HUES6 (cell line): ENCODE data around the gene UBR7.
A peak's percentile ranks its signal among the peaks of the same experiment; 100 is the strongest.
"Not testable (repeated sequence)": the region's sequence is repeated elsewhere in the genome, so short reads cannot be mapped to it uniquely, and the experiment has no call there.

ENCODE experiments used
- H3K27ac ChIP-seq: 2 replicates; pipeline ENCODE4 v1.7.0; 2013; ENCODE audit warnings: low read depth, mild to moderate bottlenecking, low read length, inconsistent platforms
- H3K27me3 ChIP-seq: 2 replicates; pipeline ENCODE4 v1.6.1; 2013; ENCODE audit warnings: low read length; ENCODE audit not compliant: control insufficient read depth, insufficient read depth
- H3K36me3 ChIP-seq: 2 replicates; pipeline ENCODE4 v1.6.1; 2013; ENCODE audit warnings: low read length; ENCODE audit not compliant: control insufficient read depth, insufficient read depth
- H3K4me1 ChIP-seq: 2 replicates; pipeline ENCODE4 v1.6.1; 2013; ENCODE audit warnings: low read length; ENCODE audit not compliant: control insufficient read depth, insufficient read depth
- H3K4me3 ChIP-seq: 2 replicates; pipeline ENCODE4 v1.5.1; 2013; ENCODE audit warnings: low read depth, low read length
- H3K9ac ChIP-seq: one replicate; pipeline ENCODE4 v1.6.1; 2013; ENCODE audit warnings: mild to moderate bottlenecking, low read length
- H3K9me3 ChIP-seq: 2 replicates; pipeline ENCODE4 v1.6.1; 2013; ENCODE audit warnings: low read depth, low read length; ENCODE audit not compliant: control insufficient read depth, insufficient read depth

UBR7 gene

DNA sequence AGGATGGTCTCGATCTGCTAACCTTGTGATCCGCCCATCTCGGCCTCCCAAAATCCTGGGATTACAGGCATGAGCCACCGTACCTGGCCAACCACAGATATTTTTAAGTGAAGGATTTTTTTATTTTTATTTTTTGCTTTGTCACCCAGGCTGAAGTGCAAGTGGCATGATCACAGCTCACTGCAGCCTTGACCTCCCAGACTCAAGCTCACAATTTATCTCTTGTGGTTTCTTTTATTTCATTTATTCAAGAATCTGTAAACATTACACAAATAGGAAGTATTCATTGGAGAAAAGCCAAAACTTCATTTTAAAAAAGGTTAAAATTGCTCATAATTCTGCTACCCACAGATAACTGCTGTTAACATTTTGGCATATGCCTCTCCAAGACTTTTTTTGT is 35.7 kb upstream of the UBR7 start:
- Histone ChIP-seq H3K9ac (no peak overlapping the region), H3K4me1 (no peaks in the 10 kb centered on the region), H3K4me3 (no peak overlapping the region), H3K27me3 (no peaks in the 10 kb centered on the region), H3K36me3 (no peaks in the 10 kb centered on the region), H3K27ac (no peak overlapping the region), H3K9me3 (no peaks in the 10 kb centered on the region)

DNA sequence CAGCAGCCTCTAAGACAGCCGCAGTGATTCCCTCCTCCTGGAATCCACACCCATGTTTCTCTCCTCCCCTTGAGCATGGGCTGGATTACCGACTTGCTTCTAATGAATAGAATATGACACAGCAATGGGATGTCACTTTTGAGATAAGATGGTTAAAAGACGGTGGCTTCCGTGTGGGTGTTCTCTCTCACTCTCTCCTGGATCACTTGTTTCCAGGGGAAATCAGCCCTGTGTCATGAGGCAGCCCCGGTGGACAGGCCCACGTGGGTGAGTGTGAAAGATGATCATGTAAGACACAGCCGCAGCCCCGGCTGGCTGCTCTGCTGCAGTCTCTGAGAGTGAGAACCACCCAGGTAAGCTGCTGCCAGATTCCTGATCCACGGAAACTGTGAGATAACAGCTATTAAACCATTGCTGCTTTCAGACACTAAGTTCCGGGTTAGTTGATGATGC is 33.1 kb upstream of the UBR7 start:
- no peaks in the 10 kb centered on the region for H3K4me1 ChIP-seq

DNA sequence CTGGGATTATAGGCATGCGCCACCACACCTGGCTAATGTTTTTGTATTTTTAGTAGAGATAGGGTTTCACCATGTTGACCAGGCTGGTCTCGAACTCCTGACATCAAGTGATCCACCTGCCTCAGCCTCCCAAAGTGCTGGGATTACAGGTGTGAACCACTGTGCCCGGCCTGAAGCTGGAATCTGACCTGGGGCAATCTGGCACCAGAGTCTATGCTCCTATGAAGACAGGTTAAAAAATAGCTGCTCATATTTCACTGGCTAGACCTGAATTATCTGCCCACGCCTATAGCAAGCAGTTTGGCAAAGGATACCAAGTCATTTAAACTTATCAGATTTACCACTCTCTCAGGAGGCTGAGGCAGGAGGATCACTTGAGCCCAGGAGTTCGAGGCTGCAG is 32.3 kb upstream of the UBR7 start:
- H3K27ac ChIP-seq, H3K4me1 ChIP-seq, H3K36me3 ChIP-seq, H3K4me3 ChIP-seq, H3K9me3 ChIP-seq, H3K27me3 ChIP-seq, H3K9ac ChIP-seq: not testable (repeated sequence)

More for the DNA sequence above, 33.1 kb upstream of the UBR7 start:
- Histone ChIP-seq H3K36me3 (no peaks in the 10 kb centered on the region), H3K4me3 (no peak overlapping the region), H3K9me3 (no peaks in the 10 kb centered on the region), H3K27ac (no peak overlapping the region), H3K9ac (no peak overlapping the region), H3K27me3 (no peaks in the 10 kb centered on the region)

DNA sequence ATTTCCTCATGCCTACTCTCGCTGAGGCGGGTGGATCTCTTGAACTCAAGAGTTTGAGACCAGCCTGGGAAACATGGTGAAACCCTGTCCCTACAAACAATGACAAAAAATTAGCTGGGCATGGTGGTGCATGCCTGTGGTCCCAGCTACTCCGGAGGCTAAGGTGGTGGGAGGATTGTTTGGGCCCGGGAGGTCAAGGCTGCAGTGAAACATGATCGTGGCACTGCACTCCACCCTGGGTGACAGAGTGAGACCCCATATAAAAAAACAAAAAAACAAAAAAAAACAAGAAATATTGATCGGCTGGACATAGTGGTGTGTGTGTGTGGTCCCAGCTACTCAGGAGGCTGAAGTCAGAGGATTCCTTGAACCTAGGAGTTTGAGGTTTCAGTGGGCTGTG is 31.6 kb upstream of the UBR7 start:
- Histone ChIP-seq H3K4me1 (no peaks in the 10 kb centered on the region), H3K27me3 (no peaks in the 10 kb centered on the region), H3K36me3 (no peaks in the 10 kb centered on the region), H3K4me3 (no peak overlapping the region), H3K9ac (no peak overlapping the region), H3K27ac (no peak overlapping the region), H3K9me3 (no peaks in the 10 kb centered on the region)

DNA sequence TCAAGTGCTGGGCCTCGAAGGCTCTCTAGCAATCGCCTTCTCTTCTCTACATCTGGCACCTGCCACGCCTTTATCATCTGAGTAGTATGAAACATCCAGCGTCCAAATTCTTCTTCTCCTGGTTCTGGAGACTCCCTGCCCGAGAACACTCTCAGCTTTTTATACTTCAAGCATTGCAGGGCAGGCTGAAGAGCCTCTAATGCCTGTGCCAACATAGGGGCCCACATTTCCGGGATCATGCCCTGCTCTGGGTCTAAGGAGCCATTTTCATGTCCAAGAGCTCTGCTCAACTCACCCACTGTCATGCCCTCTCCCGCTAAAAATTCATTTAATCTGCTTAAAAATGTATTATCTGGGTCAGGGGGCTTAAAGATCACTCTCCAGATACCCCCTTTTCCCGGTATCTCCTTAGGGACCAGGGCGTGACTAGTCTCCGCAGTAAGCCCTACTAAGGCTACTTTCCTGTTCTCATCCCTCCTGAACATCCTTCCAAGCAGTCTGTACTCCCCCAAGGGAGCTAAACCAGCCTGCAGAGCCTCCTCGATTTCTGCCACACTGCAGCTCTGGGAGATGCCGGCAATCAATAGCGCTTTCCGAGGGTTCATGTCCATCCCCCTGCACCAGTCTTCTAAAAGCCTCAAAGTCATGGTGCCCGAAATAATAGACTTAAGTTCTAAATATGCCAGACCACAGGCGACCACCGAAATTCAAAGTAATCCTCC is 23.3 kb upstream of the UBR7 start:
- no peak overlapping the region for H3K27ac ChIP-seq

DNA sequence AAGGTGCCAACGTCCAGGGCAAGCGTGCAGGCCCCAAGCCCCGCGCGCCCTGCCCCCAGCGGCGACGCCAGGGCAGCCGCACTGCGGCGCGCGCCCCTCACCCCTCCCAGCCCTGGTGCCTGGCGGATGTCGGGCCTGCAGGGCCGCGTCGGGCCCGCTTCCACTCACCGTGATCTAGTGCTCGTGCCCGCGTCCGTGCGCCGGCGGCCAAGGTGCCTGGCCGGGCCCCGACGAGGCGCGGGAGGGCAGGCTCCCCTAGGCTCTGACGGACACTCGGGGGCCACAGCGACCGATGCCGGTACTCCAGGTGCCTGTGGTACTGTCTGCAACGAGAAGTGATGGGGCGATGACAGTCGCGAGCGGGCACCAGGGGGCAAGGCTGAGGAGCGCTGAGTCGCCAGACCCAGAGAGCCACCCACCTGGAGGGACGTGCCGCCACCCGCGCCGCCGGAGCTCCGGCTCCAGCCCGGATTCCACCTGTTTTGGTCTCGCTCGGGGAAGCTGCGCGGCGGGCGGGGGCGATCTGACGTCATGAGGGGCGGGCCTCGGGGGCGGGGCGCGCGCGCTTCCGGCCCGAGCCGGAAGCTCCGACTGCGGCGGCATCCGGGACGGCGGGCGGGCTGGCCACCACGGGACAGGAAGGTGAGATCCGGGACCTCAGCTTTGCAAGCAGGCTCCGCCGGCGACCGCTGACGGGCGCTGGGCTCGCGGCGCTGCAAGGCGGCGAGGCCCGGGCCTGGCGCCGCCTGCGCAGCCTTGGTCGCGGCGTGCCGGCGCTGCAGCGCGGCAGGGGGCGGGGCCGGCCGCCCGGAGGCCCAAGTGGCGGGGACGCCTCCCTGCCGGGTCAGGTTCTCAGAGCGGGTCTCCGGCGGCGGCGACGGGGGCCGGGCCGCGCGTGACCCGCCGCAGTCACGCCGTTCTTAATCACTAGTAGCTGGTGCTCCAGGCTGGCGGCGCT is 22.4 kb upstream of the UBR7 start, which contains the start of the genes LYSET and MOAP1:
TSS of gene LYSET (plus strand) at position 927 of the 958 bp plus-strand sequence. CDS start 89 bp downstream, outside the sequence.
TSS of gene MOAP1 (minus strand) at position 507 of the 958 bp plus-strand sequence. CDS start 655 bp downstream, outside the sequence.
- Histone ChIP-seq H3K4me3 (peak within 1 kb of the TSS; percentile 93), H3K9me3 (no peaks in the 10 kb centered on the region), H3K36me3 (peaks cover 31% of the 10 kb centered on the region), H3K27me3 (no peaks in the 10 kb centered on the region), H3K9ac (peak within 1 kb of the TSS; percentile 85), H3K4me1 (no peaks in the 10 kb centered on the region), H3K27ac (peak within 1 kb of the TSS; percentile 81)

More for the DNA sequence above, 23.3 kb upstream of the UBR7 start:
- H3K36me3 ChIP-seq, result peaks cover 26% of the 10 kb centered on the region
- no peaks in the 10 kb centered on the region for H3K4me1 ChIP-seq
- H3K9me3 ChIP-seq, result no peaks in the 10 kb centered on the region
- no peaks in the 10 kb centered on the region for H3K27me3 ChIP-seq
- peak overlapping the region; percentile 85 for H3K9ac ChIP-seq
- H3K4me3 ChIP-seq, result peak overlapping the region; percentile 93

DNA sequence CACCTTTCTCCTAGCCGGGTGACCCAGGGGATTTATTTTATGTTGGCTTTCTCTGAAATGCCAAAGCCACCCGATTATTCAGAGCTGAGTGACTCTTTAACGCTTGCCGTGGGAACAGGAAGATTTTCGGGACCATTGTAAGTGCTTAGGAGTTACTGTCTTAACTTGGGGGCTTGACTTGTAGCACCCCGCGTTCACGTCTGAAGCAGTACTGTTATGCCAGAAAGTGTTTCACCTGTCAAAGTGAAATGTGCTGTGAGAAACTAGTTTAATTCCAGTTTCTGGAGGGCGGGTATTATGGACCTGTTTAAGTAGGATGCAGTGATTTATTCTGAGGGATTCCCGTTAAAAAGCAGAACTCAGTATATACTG is 21.7 kb upstream of the UBR7 start:
- no peaks in the 10 kb centered on the region for H3K27me3 ChIP-seq
- H3K4me1 ChIP-seq, result no peaks in the 10 kb centered on the region
- H3K4me3 ChIP-seq, result peak overlapping the region; percentile 93
- H3K9me3 ChIP-seq, result no peaks in the 10 kb centered on the region
- H3K9ac ChIP-seq, result peak overlapping the region; percentile 78
- peak overlapping the region; percentile 64; the same call in 1 of the 2 replicates for H3K27ac ChIP-seq
- H3K36me3 ChIP-seq, result peaks cover 31% of the 10 kb centered on the region

DNA sequence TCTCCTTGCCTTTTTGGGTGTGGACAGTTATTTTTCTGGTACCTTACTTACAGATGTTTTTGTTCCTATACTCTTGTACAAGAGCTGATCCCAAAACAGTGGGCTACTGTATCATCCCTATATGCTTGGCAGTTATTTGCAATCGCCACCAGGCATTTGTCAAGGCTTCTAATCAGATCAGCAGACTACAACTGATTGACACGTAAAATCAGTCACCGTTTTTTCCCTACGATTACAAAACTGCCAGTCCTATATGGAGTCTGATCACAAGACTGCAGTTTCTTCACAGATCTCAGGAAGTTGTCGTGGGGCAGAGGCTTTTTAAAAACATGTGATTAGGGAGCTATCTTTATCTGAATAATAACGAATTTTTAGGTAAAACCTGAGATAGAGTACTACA is 20.6 kb upstream of the UBR7 start:
- Histone ChIP-seq H3K4me3 (0 out of 2 replicates have a peak overlapping the region, but pooled peaks have one; percentile 0), H3K27me3 (no peaks in the 10 kb centered on the region), H3K4me1 (no peaks in the 10 kb centered on the region), H3K27ac (no peak overlapping the region), H3K9me3 (no peaks in the 10 kb centered on the region), H3K9ac (no peak overlapping the region), H3K36me3 (peaks cover 31% of the 10 kb centered on the region)

DNA sequence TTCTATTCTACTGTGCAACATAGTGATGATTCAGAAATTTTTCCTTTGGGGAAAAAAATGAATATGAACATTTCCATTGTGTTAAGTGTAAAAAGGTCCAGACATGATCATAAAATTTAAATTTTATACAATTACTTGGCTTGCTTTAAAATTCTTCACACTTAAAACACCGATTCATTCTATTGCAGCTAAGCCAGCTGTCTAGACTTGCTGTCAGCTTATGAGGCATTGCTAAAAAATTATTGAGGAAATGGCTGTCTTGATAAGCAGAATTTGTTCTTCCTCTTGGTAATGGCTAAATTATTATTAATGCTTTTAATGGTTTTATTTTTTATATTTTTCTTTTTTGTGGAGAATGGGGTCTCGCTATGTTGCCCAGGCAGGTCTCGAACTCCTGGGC is 20.1 kb upstream of the UBR7 start:
- H3K36me3 ChIP-seq, result peaks cover 31% of the 10 kb centered on the region
- no peak overlapping the region for H3K4me3 ChIP-seq

DNA sequence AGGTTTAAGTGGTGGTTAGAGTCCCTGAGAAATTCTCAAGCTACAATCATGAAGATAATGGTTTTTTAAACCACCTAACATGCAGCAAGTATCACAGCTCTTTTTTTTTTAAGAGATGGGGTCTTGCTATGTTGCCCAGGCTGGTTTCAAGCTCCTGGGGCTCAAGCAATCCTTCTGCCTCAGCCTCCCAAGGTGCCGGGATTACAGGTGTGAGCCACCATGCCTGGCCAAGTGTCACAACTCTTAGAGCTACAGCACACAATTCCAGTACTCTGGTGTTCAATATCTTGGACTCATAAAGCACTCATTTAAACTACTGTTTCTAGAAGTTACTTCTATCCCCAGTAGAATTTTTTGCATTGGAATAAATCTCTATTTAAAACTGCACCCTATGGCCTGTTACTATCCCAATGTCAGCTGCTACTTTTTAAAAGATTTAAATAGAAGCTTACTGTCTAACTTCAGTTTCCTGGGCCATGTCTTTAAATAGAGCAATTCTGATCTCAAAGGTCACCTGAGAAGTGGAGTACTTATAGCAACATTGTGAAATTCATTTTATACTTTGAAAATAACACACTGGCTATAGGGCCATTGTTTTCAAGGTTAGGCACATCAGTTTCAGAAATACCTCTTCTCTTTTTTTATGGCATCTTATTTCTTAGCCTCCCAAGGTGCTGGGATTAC is 11.6 kb upstream of the UBR7 start:
- Histone ChIP-seq H3K9ac (no peak overlapping the region), H3K4me3 (no peak overlapping the region), H3K27ac (no peak overlapping the region), H3K4me1 (no peaks in the 10 kb centered on the region), H3K9me3 (no peaks in the 10 kb centered on the region), H3K36me3 (no peaks in the 10 kb centered on the region; the same call in 1 of the 2 replicates), H3K27me3 (no peaks in the 10 kb centered on the region)

More for the DNA sequence above, 20.1 kb upstream of the UBR7 start:
- Histone ChIP-seq H3K27ac (no peak overlapping the region), H3K9me3 (no peaks in the 10 kb centered on the region), H3K9ac (no peak overlapping the region), H3K27me3 (no peaks in the 10 kb centered on the region), H3K4me1 (no peaks in the 10 kb centered on the region)
